B cell (primary cell): ENCODE measurements around the gene PRRC2B. TPM values are rescaled to one million over a fixed set of nuclear protein-coding genes. Genes with fewer than 3 reads are reported as not detected.

Source experiments
- ATAC-seq: fragments of 200-7000 bp; cut with Tn5 transposase; one replicate; pipeline ENCODE4 v1.10.0; 2021; ENCODE audit warnings: low read depth, mild to moderate bottlenecking, moderate number of reproducible peaks, moderate library complexity
- CTCF ChIA-PET: fragments of 350-600 bp; sonication (Branson Sonifier 250); formaldehyde crosslinking; loops from one replicate; lab custom pipeline; 2021; ENCODE audit warnings: antibody characterized with exemption, inconsistent platforms; lab: Charles Lee
- POLR2A ChIA-PET: fragments of 350-600 bp; sonication (Branson Sonifier 250); formaldehyde crosslinking; loops from one replicate; lab custom pipeline; 2021; ENCODE audit warnings: antibody characterized with exemption; lab: Charles Lee
- DNase-seq: peaks from one replicate; pipeline ENCODE4 v3.0.0; 2013
- H2AFZ ChIP-seq: 2 replicates; pipeline ENCODE4 v1.6.1; 2012; ENCODE audit warnings: mild to moderate bottlenecking, low read depth, low read length; ENCODE audit not compliant: insufficient read depth, poor library complexity, severe bottlenecking
- H3K27ac ChIP-seq, 2 donors: 1 replicate in 1 of 2; 2 replicates in 1 of 2; pipeline ENCODE4 v1.5.1; 2012 to 2013; ENCODE audit warnings: low read length in 2 of 2, mild to moderate bottlenecking in 2 of 2, moderate library complexity in 1 of 2
- H3K27me3 ChIP-seq, 4 experiments: fragments of 200-600 bp in 1 of 4; sonication (generic) in 1 of 4; replicated peaks in 1 of 4; 1 replicate in 2 of 4; 2 replicates in 2 of 4; pipeline versions ENCODE4 v1.6.1 to v1.7.0; 2013 to 2016; ENCODE audit warnings: low read length in 3 of 4, mild to moderate bottlenecking in 2 of 4, mixed read lengths in 1 of 4, moderate library complexity in 1 of 4; ENCODE audit not compliant: insufficient read depth in 4 of 4, control insufficient read depth in 3 of 4; ENCODE audit errors: control extremely low read depth in 1 of 4
- H3K36me3 ChIP-seq, 2 experiments: replicated peaks in 1 of 2; 1 replicate in 1 of 2; 2 replicates in 1 of 2; pipeline versions ENCODE4 v1.6.1 to v1.7.1; 2013; ENCODE audit warnings: low read length in 1 of 2; ENCODE audit not compliant: insufficient read depth in 2 of 2, control insufficient read depth in 1 of 2; ENCODE audit errors: control extremely low read depth in 1 of 2, extremely low read depth in 1 of 2
- H3K4me1 ChIP-seq, 2 donors: fragments of 200-600 bp in 1 of 2; sonication (generic) in 1 of 2; 1 replicate in 1 of 2; 2 replicates in 1 of 2; pipeline versions ENCODE4 v1.5.1 to v1.6.1; 2013 to 2017; ENCODE audit warnings: low read length in 2 of 2; ENCODE audit not compliant: control insufficient read depth in 2 of 2, insufficient read depth in 2 of 2
- H3K4me2 ChIP-seq: replicated peaks from 2 replicates; pipeline ENCODE3; 2012; ENCODE audit warnings: mild to moderate bottlenecking, low read depth, low read length; ENCODE audit not compliant: poor library complexity, severe bottlenecking
- H3K4me3 ChIP-seq, 5 experiments: fragments of 200-600 bp in 1 of 5; sonication (generic) in 1 of 5; 1 replicate in 3 of 5; 2 replicates in 2 of 5; pipeline versions ENCODE4 v1.5.1 to v1.7.0; 2011 to 2016; ENCODE audit warnings: low read length in 4 of 5, mild to moderate bottlenecking in 4 of 5, low read depth in 2 of 5, control low read depth in 1 of 5, moderate library complexity in 1 of 5; ENCODE audit not compliant: insufficient read depth in 1 of 5; ENCODE audit errors: control extremely low read depth in 1 of 5, extremely low read depth in 1 of 5
- H3K79me2 ChIP-seq: fragments of 200-600 bp; sonication (generic); one replicate; pipeline ENCODE4 v1.6.0; 2016; ENCODE audit warnings: low read length; ENCODE audit not compliant: control insufficient read depth, insufficient read depth
- H3K9ac ChIP-seq: fragments of 200-600 bp; sonication (generic); 2 replicates; pipeline ENCODE4 v1.6.1; 2017; ENCODE audit warnings: mild to moderate bottlenecking, low read length, moderate library complexity
- H3K9me3 ChIP-seq, 3 donors: one replicate each; pipeline versions ENCODE4 v1.6.1 to v1.7.1; 2013; ENCODE audit warnings: low read length in 2 of 3; ENCODE audit not compliant: control insufficient read depth in 2 of 3, insufficient read depth in 1 of 3; ENCODE audit errors: control extremely low read depth in 1 of 3
- H4K20me1 ChIP-seq: 2 replicates; pipeline ENCODE4 v1.6.0; 2012; ENCODE audit warnings: mild to moderate bottlenecking, low read length; ENCODE audit not compliant: insufficient read depth, control insufficient read depth, poor library complexity, severe bottlenecking
- H3K27ac Mint-ChIP-seq: one replicate; pipeline ENCODE4 v1.8.0; 2021; ENCODE audit warnings: mixed read lengths
- H3K27me3 Mint-ChIP-seq: one replicate; pipeline ENCODE4 v1.8.0; 2021; ENCODE audit warnings: mixed read lengths
- H3K4me1 Mint-ChIP-seq: one replicate; pipeline ENCODE4 v1.8.0; 2021; ENCODE audit warnings: mixed read lengths
- H3K4me3 Mint-ChIP-seq: one replicate; pipeline ENCODE4 v1.8.0; 2021; ENCODE audit warnings: mixed read lengths
- H3K9me3 Mint-ChIP-seq: one replicate; pipeline ENCODE4 v1.8.0; 2022; ENCODE audit warnings: mixed read lengths; ENCODE audit not compliant: insufficient read depth
- CTCF ChIP-seq: fragments of 200-600 bp; IDR thresholded peaks from one replicate; pipeline ENCODE4 v1.8.0; 2022; ENCODE audit warnings: antibody characterized with exemption, mild to moderate bottlenecking
- EZH2 ChIP-seq: IDR thresholded peaks from 2 replicates; pipeline ENCODE4 v1.6.1; 2012; ENCODE audit warnings: borderline replicate concordance, low read depth, mild to moderate bottlenecking, moderate library complexity, low read length; ENCODE audit not compliant: insufficient read depth, poor library complexity, severe bottlenecking
- WGBS: methylation state at CpG from one replicate; pipeline ENCODE4 v1.1.5; 2013; ENCODE audit warnings: missing lambda C conversion rate; ENCODE audit not compliant: insufficient coverage; 5-methylcytosine and 5-hydroxymethylcytosine counted together
- intact Hi-C: fragments of 100-400 bp; cut with micrococcal nuclease; formaldehyde crosslinking; loops from one replicate; pipeline ENCODE4 v1.10.0; 2022
- polyA plus RNA-seq: library from polyadenylated mRNA; depleted of rRNA; stranded (reverse); fragments of >200 nt; gene quantifications from 2 replicates; pipeline ENCODE4 v1.2.3, GENCODE V29; 2012
- total RNA-seq, 2 donors: library from RNA; stranded (reverse); fragments of 120-200 nt in 1 of 2; gene quantifications; 1 replicate in 1 of 2; 2 replicates in 1 of 2; pipeline versions ENCODE4 v1.2.3 to v1.2.4, GENCODE V29; 2013 to 2022

The PRRC2B gene
- total and polyA plus RNA-seq, 2 donors (not counting 1 experiment from before 2014, with no cell fraction given): 63.9 to 268 TPM

GRCh38 chr9:131520503-131520902 is 126.6 kb downstream of the PRRC2B start:
- H2AFZ ChIP-seq: no peak overlapping the region
- H3K4me2 ChIP-seq: no peak overlapping the region
- TF ChIP-seq CTCF (no peak), EZH2 (no peak)
- Mint-ChIP-seq H3K27ac (no peak overlapping the region), H3K4me1 (no peaks in the 10 kb centered on the region), H3K27me3 (no peaks in the 10 kb centered on the region), H3K9me3 (no peaks in the 10 kb centered on the region), H3K4me3 (no peak overlapping the region)
- H3K4me3 ChIP-seq: no peak overlapping the region
- WGBS: 89% methylated on average over 12 of the region's 16 CpGs
- no peaks in the 10 kb centered on the region for H4K20me1 ChIP-seq
- no peak overlapping the region for H3K27ac ChIP-seq
- peaks cover 0 to 13% (median 4%) of the 10 kb centered on the region in 3 donors for H3K9me3 ChIP-seq
- no peaks in the 10 kb centered on the region for H3K27me3 ChIP-seq
- no peak overlapping the region for H3K9ac ChIP-seq
- POLR2A ChIA-PET: no interaction called here
- H3K36me3 ChIP-seq: peaks cover 0 to 76% of the 10 kb centered on the region in 2 experiments
- ATAC-seq (no peak), DNase-seq (no peak)
- intact Hi-C loops: no loop called here
- CTCF ChIA-PET: no interaction called here
- no peaks in the 10 kb centered on the region for H3K4me1 ChIP-seq
- no peaks in the 10 kb centered on the region for H3K79me2 ChIP-seq

GRCh38 chr9:131521203-131521602 is 127.3 kb downstream of the PRRC2B start:
- no peak overlapping the region for H3K9ac ChIP-seq
- no peaks in the 10 kb centered on the region for H3K9me3 Mint-ChIP-seq
- ChIA-PET CTCF (no interaction called here), POLR2A (no interaction called here)
- H3K4me2 ChIP-seq: no peak overlapping the region
- no peaks in the 10 kb centered on the region for H4K20me1 ChIP-seq
- no peak overlapping the region for H3K4me3 Mint-ChIP-seq
- DNase-seq (no peak), ATAC-seq (no peak)
- intact Hi-C loops: no loop called here
- WGBS: 97% methylated on average over 5 of the region's 10 CpGs
- peaks cover 0 to 79% of the 10 kb centered on the region in 2 experiments for H3K36me3 ChIP-seq
- H3K27ac ChIP-seq: no peak overlapping the region
- H3K27me3 ChIP-seq: no peaks in the 10 kb centered on the region
- H3K4me3 ChIP-seq: no peak overlapping the region
- H3K27me3 Mint-ChIP-seq: no peaks in the 10 kb centered on the region
- H3K9me3 ChIP-seq: peaks cover 0 to 6% (median 3%) of the 10 kb centered on the region in 3 donors
- H3K27ac Mint-ChIP-seq: no peak overlapping the region
- no peaks in the 10 kb centered on the region for H3K4me1 Mint-ChIP-seq
- H2AFZ ChIP-seq: no peak overlapping the region
- no peaks in the 10 kb centered on the region for H3K79me2 ChIP-seq
- no peaks in the 10 kb centered on the region for H3K4me1 ChIP-seq
- TF ChIP-seq EZH2 (no peak), CTCF (no peak)
